ENCODE results near the gene ZNF57. TPM values are rescaled to one million over a fixed set of nuclear protein-coding genes. Genes with fewer than 3 reads are reported as not detected.

The ZNF57 gene
- total RNA-seq, 6 experiments from 2014 or later = 0.98 to 2.9 (median 1.7) TPM

DNA sequence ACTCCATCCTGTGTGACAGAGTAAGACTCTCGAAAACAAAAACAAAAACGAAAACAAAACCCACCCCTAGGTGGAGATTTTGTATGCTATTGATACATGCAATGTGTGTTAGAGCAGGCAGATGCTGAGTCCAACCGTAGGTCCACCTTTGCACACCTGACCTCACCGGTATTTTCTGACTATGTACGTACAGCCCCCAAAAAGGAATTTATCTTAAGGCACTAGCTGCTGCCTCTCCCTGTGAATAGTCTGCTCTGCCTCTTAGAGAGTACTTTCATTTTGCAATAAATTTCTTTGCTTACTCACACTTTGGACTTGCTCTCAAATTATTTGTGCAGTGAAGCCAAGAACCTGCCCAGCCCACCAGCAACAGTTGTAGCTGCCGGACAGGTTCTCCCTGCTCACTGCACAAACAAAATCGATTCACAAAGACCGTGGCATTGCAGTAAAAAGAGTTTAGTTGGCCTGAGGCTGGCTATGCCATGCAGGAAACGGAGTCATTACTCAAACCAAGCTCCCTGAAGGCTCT, 52.3 kb downstream of the ZNF57 start:
- WGBS (ENCODE audit: insufficient coverage, low coverage, low lambda C conversion rate, missing lambda C conversion rate) = 21% methylated on average over 8 of the region's 9 CpGs
- peak; percentile 3 to 21 (median 9) for ATAC-seq
- Histone ChIP-seq H3K27ac (peak overlapping the region; percentile 45 to 67 (median 48)), H3K4me3 (peak overlapping the region; percentile 2 to 41 (median 40)), H3K27me3 (no peaks in the 10 kb centered on the region), H3K36me3 (no peaks in the 10 kb centered on the region), H3K4me1 (peaks cover 0 to 13% (median 7%) of the 10 kb centered on the region in 4 donors), H3K9me3 (no peaks in the 10 kb centered on the region)
- DNase-seq = peak in 2 of 3 donors; percentile 63 to 70
- peak; percentile 18 for TF ChIP-seq POLR2A (IDR thresholded peaks at IDR 0.05)
- TF ChIP-seq, protein P1, sequence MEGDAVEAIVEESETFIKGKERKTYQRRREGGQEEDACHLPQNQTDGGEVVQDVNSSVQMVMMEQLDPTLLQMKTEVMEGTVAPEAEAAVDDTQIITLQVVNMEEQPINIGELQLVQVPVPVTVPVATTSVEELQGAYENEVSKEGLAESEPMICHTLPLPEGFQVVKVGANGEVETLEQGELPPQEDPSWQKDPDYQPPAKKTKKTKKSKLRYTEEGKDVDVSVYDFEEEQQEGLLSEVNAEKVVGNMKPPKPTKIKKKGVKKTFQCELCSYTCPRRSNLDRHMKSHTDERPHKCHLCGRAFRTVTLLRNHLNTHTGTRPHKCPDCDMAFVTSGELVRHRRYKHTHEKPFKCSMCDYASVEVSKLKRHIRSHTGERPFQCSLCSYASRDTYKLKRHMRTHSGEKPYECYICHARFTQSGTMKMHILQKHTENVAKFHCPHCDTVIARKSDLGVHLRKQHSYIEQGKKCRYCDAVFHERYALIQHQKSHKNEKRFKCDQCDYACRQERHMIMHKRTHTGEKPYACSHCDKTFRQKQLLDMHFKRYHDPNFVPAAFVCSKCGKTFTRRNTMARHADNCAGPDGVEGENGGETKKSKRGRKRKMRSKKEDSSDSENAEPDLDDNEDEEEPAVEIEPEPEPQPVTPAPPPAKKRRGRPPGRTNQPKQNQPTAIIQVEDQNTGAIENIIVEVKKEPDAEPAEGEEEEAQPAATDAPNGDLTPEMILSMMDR (IDR thresholded peaks at IDR 0.05) = peak in 2 of 4 donors; percentile 15 to 29
- intact Hi-C loops (cut with DNase I) = loop anchor here in 1 of 2 donors (10.0 kb wide), 1 partner anchor 212 kb away; no protein-coding TSS in a partner anchor

GRCh38 chr19:2957160-2957559, 56.4 kb downstream of the ZNF57 start:
- Histone ChIP-seq H3K27ac (no peak overlapping the region), H3K4me1 (peaks cover 0 to 4% (median 1%) of the 10 kb centered on the region in 4 donors), H3K9me3 (no peaks in the 10 kb centered on the region), H3K4me3 (no peak overlapping the region), H3K36me3 (no peaks in the 10 kb centered on the region), H3K27me3 (no peaks in the 10 kb centered on the region)
- intact Hi-C loops (cut with DNase I) = loop anchor here in 1 of 2 donors (10.0 kb wide), 1 partner anchor 208 kb away; no protein-coding TSS in a partner anchor
- ATAC-seq (no peak), DNase-seq (no peak)
- TF ChIP-seq POLR2A (IDR thresholded peaks at IDR 0.05) = no peak
- TF ChIP-seq, protein P1 (IDR thresholded peaks at IDR 0.05) = no peak
- WGBS (ENCODE audit: insufficient coverage, low coverage, low lambda C conversion rate, missing lambda C conversion rate) = 77% methylated on average over 4 of the region's 5 CpGs

DNA sequence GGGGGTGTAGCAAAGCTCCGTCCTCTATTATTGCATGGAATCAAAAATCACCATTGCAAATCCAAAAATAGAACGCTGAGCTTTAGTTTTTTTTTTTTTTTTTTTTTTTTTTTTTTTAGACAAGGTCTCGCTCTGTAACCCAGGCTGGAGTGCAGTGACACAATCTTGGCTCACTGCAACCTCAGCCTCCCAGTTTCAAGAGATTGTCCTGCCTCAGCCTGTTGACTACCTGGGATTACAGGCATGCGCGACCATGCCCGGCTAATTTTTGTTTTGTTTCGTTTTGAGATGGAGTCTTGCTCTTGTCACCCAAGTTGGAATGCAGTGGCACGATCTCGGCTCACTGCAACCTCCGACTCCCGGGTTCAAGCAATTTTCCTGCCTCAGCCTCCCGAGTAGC, 59.4 kb downstream of the ZNF57 start:
- ATAC-seq (no peak), DNase-seq (no peak)
- 86% methylated on average over 11 of the region's 12 CpGs for WGBS (ENCODE audit: insufficient coverage, low coverage, low lambda C conversion rate, missing lambda C conversion rate)
- Histone ChIP-seq H3K9me3 (no peaks in the 10 kb centered on the region), H3K27ac (no peak overlapping the region), H3K36me3 (no peaks in the 10 kb centered on the region), H3K4me1 (peaks cover 0 to 3% (median 0%) of the 10 kb centered on the region in 4 donors), H3K4me3 (no peak overlapping the region), H3K27me3 (no peaks in the 10 kb centered on the region)
- intact Hi-C loops (cut with DNase I) = loop anchor here in 1 of 2 donors (10.0 kb wide), 1 partner anchor 145 kb away; no protein-coding TSS in a partner anchor
- TF ChIP-seq, protein P1 (IDR thresholded peaks at IDR 0.05) = no peak
- no peak for TF ChIP-seq POLR2A (IDR thresholded peaks at IDR 0.05)

- no peak for DNase-seq
- Histone ChIP-seq H3K36me3 (no peaks in the 10 kb centered on the region), H3K9me3 (no peaks in the 10 kb centered on the region), H3K27ac (no peak overlapping the region), H3K27me3 (no peaks in the 10 kb centered on the region), H3K4me3 (no peak overlapping the region), H3K4me1 (no peaks in the 10 kb centered on the region)
- peak; percentile 72 to 93 (median 86) for ATAC-seq
- TF ChIP-seq, protein P1 (IDR thresholded peaks at IDR 0.05) = peak; percentile 73 to 94 (median 76)
- TF ChIP-seq POLR2A (IDR thresholded peaks at IDR 0.05) = no peak
- 23% methylated on average over 15 of the region's 17 CpGs for WGBS (ENCODE audit: insufficient coverage, low coverage, low lambda C conversion rate, missing lambda C conversion rate)
- intact Hi-C loops (cut with DNase I) = loop anchor here in 1 of 2 donors (10.0 kb wide), 1 partner anchor 143 kb away; no protein-coding TSS in a partner anchor
Observed at GRCh38 chr19:2962018-2962670, 61.4 kb downstream of the ZNF57 start.
